Panc1 (cell line): ENCODE data around the gene PLAU. TPM values are rescaled to one million over a fixed set of nuclear protein-coding genes. Genes with fewer than 3 reads are reported as not detected.
A peak's percentile ranks its signal among the peaks of the same experiment; 100 is the strongest.

Source experiments
- ATAC-seq: fragments of 200-7000 bp; cut with Tn5 transposase; 2 replicates; pipeline ENCODE4 v1.9.1; 2020; ENCODE audit warnings: mild to moderate bottlenecking, moderate library complexity
- BruUV-seq: library from RNA; stranded (reverse); fragments of 400-500 nt; replicated peaks from 2 replicates; lab custom pipeline; 2021; lab: Mats Ljungman, UMichigan
- CTCF ChIA-PET: fragments of 300-600 bp; sonication (Branson Sonifier 250); formaldehyde crosslinking; loops from one replicate; lab custom pipeline; 2022; ENCODE audit warnings: antibody characterized with exemption; lab: Charles Lee
- POLR2A ChIA-PET: fragments of 300-600 bp; sonication (Branson Sonifier 250); formaldehyde crosslinking; loops from one replicate; lab custom pipeline; 2022; ENCODE audit warnings: antibody characterized with exemption; lab: Charles Lee
- DNase-seq: peaks from one replicate; pipeline ENCODE4 v3.0.0-alpha.2; 2010; ENCODE audit warnings: low read depth, low spot score
- H3K27ac ChIP-seq: 2 replicates; pipeline ENCODE4 v1.5.1; 2011; ENCODE audit warnings: mild to moderate bottlenecking, low read length, inconsistent platforms
- H3K27me3 ChIP-seq: fragments of 200-500 bp; sonication (Bioruptor generic); 2 replicates; pipeline ENCODE4 v1.6.0; 2014; ENCODE audit warnings: low read length, inconsistent platforms; ENCODE audit not compliant: control insufficient read depth, insufficient read depth
- H3K36me3 ChIP-seq: fragments of 200-500 bp; sonication (Bioruptor generic); 2 replicates; pipeline ENCODE4 v1.5.1; 2014; ENCODE audit warnings: inconsistent platforms, mild to moderate bottlenecking, low read length, moderate library complexity; ENCODE audit not compliant: control insufficient read depth, insufficient read depth
- H3K4me1 ChIP-seq: 2 replicates; pipeline ENCODE4 v1.5.1; 2011; ENCODE audit warnings: inconsistent platforms, mild to moderate bottlenecking, low read length, moderate library complexity; ENCODE audit not compliant: control insufficient read depth, insufficient read depth
- H3K4me3 ChIP-seq, 2 experiments: 2 replicates each; pipeline ENCODE4 v1.5.1; 2011 to 2012; ENCODE audit warnings: low read depth in 2 of 2, low read length in 2 of 2, mild to moderate bottlenecking in 2 of 2, inconsistent platforms in 1 of 2, moderate library complexity in 1 of 2
- H3K9me3 ChIP-seq: fragments of 200-500 bp; sonication (Bioruptor generic); 2 replicates; pipeline ENCODE4 v1.5.1; 2014; ENCODE audit warnings: low read depth, mild to moderate bottlenecking, inconsistent platforms, low read length, moderate library complexity; ENCODE audit not compliant: control insufficient read depth, insufficient read depth
- CTCF ChIP-seq: fragments of 450-650 bp; IDR thresholded peaks from 2 replicates; pipeline ENCODE4 v1.5.1; 2017; ENCODE audit warnings: mild to moderate bottlenecking
- POLR2AphosphoS5 ChIP-seq: IDR thresholded peaks from 2 replicates; pipeline ENCODE4 v1.6.1; 2012; ENCODE audit warnings: mild to moderate bottlenecking, low read depth, low read length, moderate library complexity
- REST ChIP-seq, 2 experiments: IDR thresholded peaks; 2 replicates each; pipeline ENCODE4 v1.6.1; 2011 to 2012; ENCODE audit warnings: low read depth in 2 of 2, control low read depth in 1 of 2, low read length in 1 of 2, mild to moderate bottlenecking in 1 of 2, moderate library complexity in 1 of 2; ENCODE audit not compliant: insufficient read depth in 1 of 2
- SIN3A ChIP-seq: IDR thresholded peaks from 2 replicates; pipeline ENCODE4 v1.6.1; 2012; ENCODE audit warnings: low read depth, mild to moderate bottlenecking, low read length, moderate library complexity, borderline replicate concordance; ENCODE audit not compliant: insufficient read depth
- TCF7L2 ChIP-seq: IDR thresholded peaks from 2 replicates; pipeline ENCODE4 v1.6.1; 2011; ENCODE audit warnings: mild to moderate bottlenecking, low read depth, low read length, inconsistent platforms
- in situ Hi-C: cut with HindIII; loops from 2 replicates; pipeline ENCODE4 v1.10.0; 2016; ENCODE audit warnings: low sequenced_read_pairs, low pct_unique_long_range_greater_than_20kb
- intact Hi-C: fragments of 100-400 bp; cut with micrococcal nuclease; formaldehyde crosslinking; loops from one replicate; pipeline ENCODE4 v1.10.0; 2022; ENCODE audit not compliant: unreplicated experiment
- total RNA-seq: library from RNA; stranded (reverse); gene quantifications from one replicate; pipeline ENCODE4 v1.2.1, GENCODE V29; 2021; ENCODE audit not compliant: unreplicated experiment

Gene PLAU
- total RNA-seq, 1 experiment from 2014 or later = 305 TPM

- Histone ChIP-seq H3K4me1 (peaks cover 27% of the 10 kb centered on the region), H3K27ac (peak within 1 kb of the TSS; percentile 57), H3K36me3 (peaks cover 2% of the 10 kb centered on the region; the same call in 1 of the 2 replicates), H3K27me3 (no peaks in the 10 kb centered on the region), H3K4me3 (peak within 1 kb of the TSS; percentile 56 to 72), H3K9me3 (no peaks in the 10 kb centered on the region)
- intact Hi-C loops (no loop called here), in situ Hi-C loops (no loop called here)
- peak; percentile 97 for ATAC-seq
- POLR2A ChIA-PET = interaction anchor here (0.5 kb wide), 1 partner anchor 16 kb away, joined by 3 read pairs; no protein-coding TSS in a partner anchor
- CTCF ChIA-PET = interaction anchor here (0.6 to 1.5 kb wide), 4 partner anchors 12 to 296 kb away, joined by 4 to 9 read pairs (median 6); no protein-coding TSS in a partner anchor
- TF ChIP-seq CTCF (no peak), POLR2AphosphoS5 (peak; percentile 41; the same call in 1 of the 2 replicates), SIN3A (peak; percentile 88; the same call in 1 of the 2 replicates), TCF7L2 (no peak), REST (IDR thresholded peaks at IDR 0.05; ENCODE audit: insufficient read depth in 1 of 2, low read depth in 2 of 2, low read length in 1 of 2) (no peak)
- BruUV-seq = no TSS peak
- DNase-seq = no peak
These were observed 36.4 kb upstream of the PLAU start, which contains the start of gene CAMK2G for GRCh38 chr10:73874267-73875138. CAMK2G (minus strand) TSS chr10:73874555; CDS start chr10:73874461, 94 bp downstream.

- ChIA-PET CTCF (interaction anchor here (0.7 to 1.5 kb wide), 3 partner anchors 12 to 65 kb away, joined by 5 to 9 read pairs (median 7); no protein-coding TSS in a partner anchor), POLR2A (no interaction called here)
- Histone ChIP-seq H3K36me3 (peaks cover 2% of the 10 kb centered on the region; the same call in 1 of the 2 replicates), H3K27ac (peak overlapping the region; percentile 57), H3K9me3 (no peaks in the 10 kb centered on the region), H3K4me3 (peak overlapping the region; percentile 56 to 72), H3K4me1 (peaks cover 27% of the 10 kb centered on the region), H3K27me3 (no peaks in the 10 kb centered on the region)
- in situ Hi-C loops (no loop called here), intact Hi-C loops (no loop called here)
- no TSS peak for BruUV-seq
- ATAC-seq (no peak), DNase-seq (no peak)
- no peak for TF ChIP-seq SIN3A
- TF ChIP-seq REST (IDR thresholded peaks at IDR 0.05; ENCODE audit: insufficient read depth in 1 of 2, low read depth in 2 of 2, low read length in 1 of 2) = no peak
- TF ChIP-seq POLR2AphosphoS5 = no peak
These were observed 35.8 kb upstream of the PLAU start for GRCh38 chr10:73875139-73875475.
